Measurements from ENCODE around the gene KIF5A. TPM values are rescaled to one million over a fixed set of nuclear protein-coding genes. Genes with fewer than 3 reads are reported as not detected.
"Not testable (repeated sequence)": the region's sequence is repeated elsewhere in the genome, so short reads cannot be mapped to it uniquely, and the experiment has no call there.

Gene KIF5A
- total RNA-seq (2014; rRNA removed), result 0.06 TPM in 1 of 2 replicates, not detected in the other
- polyA plus RNA-seq (2012), result not detected

- DNase-seq (ENCODE audit: low read depth), result no peak
Measured at GRCh38 chr12:57549909-57550640, at the start of gene KIF5A. Gene KIF5A, plus strand, starts transcription at chr12:57550044. Its CDS starts 228 bp downstream, at chr12:57550272.

GRCh38 chr12:57500213-57500612 is 49.6 kb upstream of the KIF5A start:
- DNase-seq (ENCODE audit: low read depth), result no peak

- DNase-seq (ENCODE audit: low read depth), result not testable (repeated sequence)
Measured at GRCh38 chr12:57502311-57502969, 47.4 kb upstream of the KIF5A start.

- DNase-seq (ENCODE audit: low read depth), result not testable (repeated sequence)
Measured at GRCh38 chr12:57506541-57506940, 43.3 kb upstream of the KIF5A start.

- DNase-seq (ENCODE audit: low read depth), result not testable (repeated sequence)
Measured at GRCh38 chr12:57507796-57508195, 42.0 kb upstream of the KIF5A start.

- DNase-seq (ENCODE audit: low read depth), result no peak
Measured at GRCh38 chr12:57511161-57511560, 38.7 kb upstream of the KIF5A start.

GRCh38 chr12:57511588-57512325 is 38.1 kb upstream of the KIF5A start:
- DNase-seq (ENCODE audit: low read depth), result no peak

GRCh38 chr12:57512665-57513064 is 37.2 kb upstream of the KIF5A start:
- DNase-seq (ENCODE audit: low read depth), result no peak

- no peak for DNase-seq (ENCODE audit: low read depth)
Measured at GRCh38 chr12:57513266-57513665, 36.6 kb upstream of the KIF5A start.

- not testable (repeated sequence) for DNase-seq (ENCODE audit: low read depth)
Measured at GRCh38 chr12:57513677-57514076, 36.2 kb upstream of the KIF5A start.

GRCh38 chr12:57514246-57514645 is 35.6 kb upstream of the KIF5A start:
- DNase-seq (ENCODE audit: low read depth), result not testable (repeated sequence)

- DNase-seq (ENCODE audit: low read depth), result no peak
Measured at GRCh38 chr12:57514720-57515407, 35.0 kb upstream of the KIF5A start.

GRCh38 chr12:57515408-57515933 is 34.4 kb upstream of the KIF5A start:
- DNase-seq (ENCODE audit: low read depth), result no peak

- no peak for DNase-seq (ENCODE audit: low read depth)
Measured at GRCh38 chr12:57515934-57516541, 33.8 kb upstream of the KIF5A start.

- DNase-seq (ENCODE audit: low read depth), result no peak
Measured at GRCh38 chr12:57516617-57517153, 33.2 kb upstream of the KIF5A start.

GRCh38 chr12:57517187-57517586 is 32.7 kb upstream of the KIF5A start:
- DNase-seq (ENCODE audit: low read depth), result peak; percentile 60

- not testable (repeated sequence) for DNase-seq (ENCODE audit: low read depth)
Measured at GRCh38 chr12:57517718-57518117, 32.1 kb upstream of the KIF5A start.

- DNase-seq (ENCODE audit: low read depth), result no peak
Measured at GRCh38 chr12:57518176-57518919, 31.5 kb upstream of the KIF5A start.

- peak; percentile 58 for DNase-seq (ENCODE audit: low read depth)
Measured at GRCh38 chr12:57518920-57519795, 30.7 kb upstream of the KIF5A start.

Data from LHCN-M2 (cell line).